Prostate gland (tissue), 2 donors: ENCODE data around the gene LZIC. TPM values are rescaled to one million over a fixed set of nuclear protein-coding genes. Genes with fewer than 3 reads are reported as not detected.

Source experiments
- DNase-seq: peaks from one replicate; pipeline ENCODE4 v3.0.0-alpha.2; 2019; ENCODE audit warnings: low spot score
- H3K27ac ChIP-seq, 2 donors: fragments of 200-600 bp; sonication (generic); 2 replicates each; pipeline ENCODE4 v1.5.1; 2017 to 2019
- H3K27me3 ChIP-seq: fragments of 200-600 bp; sonication (generic); replicated peaks from 2 replicates; pipeline ENCODE4 v1.5.1; 2019; ENCODE audit not compliant: insufficient read depth
- H3K36me3 ChIP-seq, 2 donors: fragments of 200-600 bp; sonication (generic); 1 replicate in 1 of 2; 2 replicates in 1 of 2; pipeline versions ENCODE4 v1.5.1 to v1.8.1; 2017 to 2019
- H3K4me1 ChIP-seq: fragments of 200-600 bp; sonication (generic); replicated peaks from 2 replicates; pipeline ENCODE4 v1.5.1; 2019
- H3K4me3 ChIP-seq, 2 donors: fragments of 200-600 bp; sonication (generic); 2 replicates each; pipeline ENCODE4 v1.5.1; 2017 to 2019
- H3K9me3 ChIP-seq: fragments of 200-600 bp; sonication (generic); 2 replicates; pipeline ENCODE4 v1.5.1; 2017
- POLR2A ChIP-seq: fragments of 450-650 bp; IDR thresholded peaks from one replicate; pipeline ENCODE4 v1.6.1; 2016; ENCODE audit warnings: antibody characterized with exemption, mild to moderate bottlenecking
- POLR2AphosphoS5 ChIP-seq: sonication (generic); formaldehyde crosslinking; IDR thresholded peaks from one replicate; pipeline ENCODE4 v1.6.1; 2017; ENCODE audit warnings: antibody characterized with exemption
- WGBS: methylation state at CpG from one replicate; pipeline ENCODE4 v1.1.5; 2018; 5-methylcytosine and 5-hydroxymethylcytosine counted together
- intact Hi-C: fragments of 100-400 bp; cut with DNase I; formaldehyde crosslinking; loops from one replicate; pipeline ENCODE4 v1.14.2; 2022
- total RNA-seq, 2 donors: library from RNA; depleted of rRNA; stranded (reverse); fragments of >200 nt; gene quantifications; one replicate each; pipeline ENCODE4 v1.1.0, GENCODE V29; 2016
- TF ChIP-seq, protein P1 (sequence below), 4 experiments: fragments of 200-600 bp in 2 of 4; fragments of 450-650 bp in 2 of 4; sonication (generic) in 2 of 4; IDR thresholded peaks; 1 replicate in 3 of 4; 2 replicates in 1 of 4; pipeline ENCODE4 v1.5.1; 2016 to 2019; ENCODE audit warnings: antibody characterized with exemption in 4 of 4, mild to moderate bottlenecking in 2 of 4, moderate library complexity in 2 of 4

LZIC gene
- total RNA-seq, 2 donors from 2014 or later = 21.5 to 42.2 TPM

DNA sequence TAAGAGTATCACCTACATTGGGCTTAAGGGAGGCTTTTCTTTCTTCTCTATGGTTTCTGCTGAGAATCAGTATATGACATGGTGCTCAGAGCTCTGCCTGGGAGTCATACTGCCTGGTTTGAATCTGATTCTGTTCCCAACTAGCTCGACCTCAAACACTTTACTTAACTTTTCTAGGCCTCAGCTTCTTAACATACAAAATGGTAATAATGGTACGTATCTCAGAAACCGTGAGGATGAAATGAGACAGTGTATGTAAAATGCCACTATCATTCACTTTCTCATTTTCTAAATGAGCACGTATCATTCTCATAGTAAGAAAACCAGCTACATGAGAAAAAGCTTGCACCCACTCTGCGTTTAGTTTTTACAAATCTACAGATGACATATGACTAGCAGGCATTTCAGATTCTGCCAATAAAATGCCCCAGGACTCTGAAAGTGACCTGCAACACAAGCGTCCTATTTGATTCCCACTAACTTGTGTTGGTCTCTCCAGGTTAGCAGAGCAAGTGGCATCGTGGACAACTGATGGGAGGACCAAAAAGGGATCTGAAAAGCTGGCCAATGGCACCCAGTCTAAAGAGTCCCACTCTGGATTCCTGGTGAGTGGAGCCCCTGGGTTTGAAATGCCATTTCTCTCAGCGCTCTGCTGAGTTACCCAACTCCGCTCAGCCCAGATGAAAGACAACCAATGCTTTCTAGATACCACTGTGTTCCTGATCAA, 39.2 kb downstream of the LZIC start:
- Histone ChIP-seq H3K27me3 (no peaks in the 10 kb centered on the region), H3K9me3 (no peaks in the 10 kb centered on the region), H3K36me3 (no peaks in the 10 kb centered on the region), H3K4me3 (no peak overlapping the region), H3K4me1 (peaks cover 10% of the 10 kb centered on the region), H3K27ac (no peak overlapping the region)
- DNase-seq = no peak
- no peak for TF ChIP-seq POLR2AphosphoS5
- TF ChIP-seq POLR2A = no peak
- 89% methylated on average over 9 of the region's 9 CpGs for WGBS
- intact Hi-C loops = no loop called here

DNA sequence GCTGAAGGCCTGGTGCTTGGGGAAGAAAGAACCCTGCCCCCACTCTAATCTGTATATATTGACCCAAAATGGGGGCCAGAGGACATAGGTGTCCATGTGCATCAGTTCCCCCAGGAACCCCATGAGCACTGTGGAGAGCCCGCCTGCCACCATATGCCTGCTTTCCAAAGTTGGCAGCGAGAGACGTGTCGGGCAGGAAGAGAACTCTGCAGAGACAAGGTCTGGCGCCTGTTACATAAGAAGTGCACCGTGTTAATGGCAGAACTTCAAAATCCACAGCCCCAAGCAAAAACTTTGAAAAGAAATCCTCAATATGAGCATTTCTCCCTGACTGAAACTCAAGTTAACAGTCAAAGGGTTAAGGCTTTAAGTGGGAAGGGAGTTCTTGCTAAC, 41.1 kb downstream of the LZIC start:
- WGBS = 25% methylated on average over 6 of the region's 6 CpGs
- Histone ChIP-seq H3K27me3 (no peaks in the 10 kb centered on the region), H3K4me3 (no peak overlapping the region), H3K9me3 (no peaks in the 10 kb centered on the region), H3K4me1 (peaks cover 6% of the 10 kb centered on the region), H3K36me3 (no peaks in the 10 kb centered on the region), H3K27ac (peak overlapping the region; percentile 7 to 75)
- no peak for DNase-seq
- intact Hi-C loops = no loop called here
- TF ChIP-seq POLR2AphosphoS5 = peak; percentile 4
- TF ChIP-seq, protein P1, sequence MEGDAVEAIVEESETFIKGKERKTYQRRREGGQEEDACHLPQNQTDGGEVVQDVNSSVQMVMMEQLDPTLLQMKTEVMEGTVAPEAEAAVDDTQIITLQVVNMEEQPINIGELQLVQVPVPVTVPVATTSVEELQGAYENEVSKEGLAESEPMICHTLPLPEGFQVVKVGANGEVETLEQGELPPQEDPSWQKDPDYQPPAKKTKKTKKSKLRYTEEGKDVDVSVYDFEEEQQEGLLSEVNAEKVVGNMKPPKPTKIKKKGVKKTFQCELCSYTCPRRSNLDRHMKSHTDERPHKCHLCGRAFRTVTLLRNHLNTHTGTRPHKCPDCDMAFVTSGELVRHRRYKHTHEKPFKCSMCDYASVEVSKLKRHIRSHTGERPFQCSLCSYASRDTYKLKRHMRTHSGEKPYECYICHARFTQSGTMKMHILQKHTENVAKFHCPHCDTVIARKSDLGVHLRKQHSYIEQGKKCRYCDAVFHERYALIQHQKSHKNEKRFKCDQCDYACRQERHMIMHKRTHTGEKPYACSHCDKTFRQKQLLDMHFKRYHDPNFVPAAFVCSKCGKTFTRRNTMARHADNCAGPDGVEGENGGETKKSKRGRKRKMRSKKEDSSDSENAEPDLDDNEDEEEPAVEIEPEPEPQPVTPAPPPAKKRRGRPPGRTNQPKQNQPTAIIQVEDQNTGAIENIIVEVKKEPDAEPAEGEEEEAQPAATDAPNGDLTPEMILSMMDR (IDR thresholded peaks at IDR 0.05) = no peak

DNA sequence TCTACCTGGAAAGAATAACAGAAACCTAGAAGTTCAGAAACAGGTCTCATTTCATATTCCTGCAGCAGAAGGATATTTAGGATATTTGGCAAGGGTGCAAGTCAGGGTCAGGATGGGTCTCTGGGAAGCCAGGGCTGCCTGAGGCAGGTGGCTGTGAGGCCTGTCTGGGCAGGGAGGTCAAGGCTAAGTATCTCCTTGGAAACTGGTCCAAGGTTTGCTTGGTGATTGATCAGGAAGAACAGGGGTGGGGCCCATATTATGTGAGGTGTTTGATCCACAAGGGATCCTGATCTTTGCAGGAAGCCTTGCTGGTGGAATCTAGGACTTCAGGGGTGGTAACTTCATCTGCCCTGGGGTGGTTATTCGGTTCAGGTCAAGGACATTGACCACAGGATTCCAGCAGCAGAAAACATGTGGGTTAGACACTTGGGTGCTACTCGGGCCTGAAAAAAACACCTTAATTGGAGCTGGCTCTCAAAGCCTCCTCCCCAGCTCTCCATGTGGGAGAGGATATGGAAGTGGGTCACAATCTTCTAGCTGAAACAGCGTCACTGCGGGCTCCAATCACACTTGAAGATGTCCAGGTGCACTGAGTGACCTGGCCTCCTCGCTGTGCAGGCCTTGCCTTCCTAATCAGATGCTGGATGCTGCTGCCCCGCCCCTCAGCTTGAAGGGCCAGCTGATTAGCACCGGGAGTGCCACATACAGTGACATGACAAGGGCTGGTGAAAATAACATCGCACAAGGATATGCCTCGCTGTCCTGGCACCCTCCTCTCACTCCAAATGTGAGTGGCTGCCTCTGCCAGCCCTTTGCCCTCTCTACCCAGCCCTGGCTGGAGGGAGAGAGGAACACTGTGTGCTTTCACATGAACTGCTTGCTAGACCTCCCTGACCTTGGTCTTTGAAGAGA, 41.8 kb downstream of the LZIC start:
- peak overlapping the region; percentile 75 to 79 for H3K27ac ChIP-seq
- no peaks in the 10 kb centered on the region for H3K9me3 ChIP-seq
- H3K27me3 ChIP-seq = no peaks in the 10 kb centered on the region
- intact Hi-C loops = no loop called here
- H3K4me1 ChIP-seq = peaks cover 6% of the 10 kb centered on the region
- TF ChIP-seq POLR2AphosphoS5 (no peak), POLR2A (no peak)
- TF ChIP-seq, protein P1 (IDR thresholded peaks at IDR 0.05) = no peak
- no peaks in the 10 kb centered on the region for H3K36me3 ChIP-seq
- no peak overlapping the region for H3K4me3 ChIP-seq
- 67% methylated on average over 9 of the region's 9 CpGs for WGBS
- DNase-seq = no peak

DNA sequence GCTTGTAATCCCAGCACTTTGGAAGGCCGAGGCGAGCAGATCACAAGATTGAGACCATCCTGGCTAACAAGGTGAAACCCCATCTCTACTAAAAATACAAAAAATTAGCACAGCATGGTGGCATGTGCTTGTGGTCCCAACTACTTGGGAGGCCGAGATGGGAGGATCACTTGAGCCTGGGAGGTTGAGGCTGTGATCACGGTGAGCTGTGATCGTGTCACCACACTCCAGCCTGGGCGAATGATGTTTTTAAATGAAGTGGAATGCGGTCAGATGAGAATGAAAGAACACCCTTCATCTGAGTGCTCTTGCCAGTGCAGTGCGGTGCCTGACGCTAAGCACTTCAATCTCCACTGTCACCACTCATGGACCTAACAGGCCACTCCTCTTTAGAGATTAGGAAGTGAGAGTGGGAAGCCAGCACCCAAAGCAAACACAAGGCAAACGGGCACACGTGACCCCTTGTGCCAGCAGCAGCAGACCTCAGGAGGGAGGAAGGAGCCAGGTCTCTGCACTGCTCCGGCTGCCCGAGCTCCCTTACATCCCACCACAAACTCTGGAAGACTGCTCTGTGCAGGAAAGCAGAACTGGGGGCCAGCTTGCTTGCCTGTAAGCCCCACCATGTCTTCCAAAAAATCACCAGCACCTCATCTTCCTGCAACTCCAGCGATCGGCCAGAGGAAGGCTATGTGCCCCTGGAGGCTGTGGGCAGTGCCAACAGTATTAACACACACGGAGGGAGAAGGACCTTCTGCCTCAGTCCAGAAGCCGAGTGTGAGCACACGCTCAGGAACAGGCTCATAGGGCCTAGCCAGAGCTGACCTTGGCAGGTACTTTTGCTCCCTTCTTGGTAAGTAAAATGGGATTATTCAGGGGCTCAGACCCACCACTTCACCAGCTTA, 42.8 kb downstream of the LZIC start:
- H3K27ac ChIP-seq = peak overlapping the region; percentile 75 to 79
- WGBS = 35% methylated on average over 18 of the region's 18 CpGs
- intact Hi-C loops = no loop called here
- no peaks in the 10 kb centered on the region for H3K9me3 ChIP-seq
- DNase-seq = peak; percentile 78
- H3K4me1 ChIP-seq = peaks cover 6% of the 10 kb centered on the region
- no peaks in the 10 kb centered on the region for H3K36me3 ChIP-seq
- H3K27me3 ChIP-seq = no peaks in the 10 kb centered on the region
- TF ChIP-seq, protein P1 (IDR thresholded peaks at IDR 0.05) = no peak
- TF ChIP-seq POLR2AphosphoS5 = peak; percentile 85
- peak; percentile 43 for TF ChIP-seq POLR2A
- no peak overlapping the region for H3K4me3 ChIP-seq

DNA sequence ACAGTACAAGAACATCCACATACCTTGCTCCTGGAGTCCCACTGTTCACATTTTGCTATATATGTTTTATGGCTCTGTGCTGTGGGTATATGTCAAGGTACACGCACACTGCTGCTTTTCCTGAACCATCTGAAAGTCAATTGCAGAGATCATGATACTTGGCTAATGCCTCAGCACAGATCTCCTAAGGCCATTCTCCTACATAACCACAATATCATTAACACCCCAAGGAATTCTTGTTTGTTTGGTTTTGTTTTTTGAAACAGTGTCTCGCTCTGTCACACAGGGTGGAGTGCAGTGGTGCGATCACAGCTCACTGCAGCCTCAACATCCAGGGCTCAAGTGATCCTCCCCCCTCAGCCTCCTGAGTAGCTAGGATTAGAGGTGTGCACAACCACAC, 49.1 kb downstream of the LZIC start:
- no peaks in the 10 kb centered on the region for H3K36me3 ChIP-seq
- no peaks in the 10 kb centered on the region for H3K9me3 ChIP-seq
- peak overlapping the region; percentile 75 to 78 for H3K27ac ChIP-seq
- WGBS = 93% methylated on average over 3 of the region's 3 CpGs
- peaks cover 18% of the 10 kb centered on the region for H3K4me1 ChIP-seq
- H3K27me3 ChIP-seq = no peaks in the 10 kb centered on the region
- H3K4me3 ChIP-seq = no peak overlapping the region
- DNase-seq = no peak
- TF ChIP-seq, protein P1 (IDR thresholded peaks at IDR 0.05) = no peak
- TF ChIP-seq POLR2A (no peak), POLR2AphosphoS5 (no peak)
- intact Hi-C loops = no loop called here
